Ramos (cell line): ENCODE data around the gene PTPN4.
"Not testable (repeated sequence)": the region's sequence is repeated elsewhere in the genome, so short reads cannot be mapped to it uniquely, and the experiment has no call there.

ENCODE experiments used
- in situ Hi-C: fragments of 300-500 bp; cut with MboI; formaldehyde crosslinking; loops from one replicate; pipeline ENCODE4 v1.14.3; 2022; ENCODE audit warnings: low sequenced_read_pairs; ENCODE audit not compliant: unreplicated experiment

Gene PTPN4

GRCh38 chr2:120001471-120001870 is 241.7 kb downstream of the PTPN4 start:
- in situ Hi-C loops = no loop called here

- in situ Hi-C loops = no loop called here
These were observed 244.5 kb downstream of the PTPN4 start for GRCh38 chr2:120004254-120004653.

GRCh38 chr2:120005834-120006521 is 246.3 kb downstream of the PTPN4 start:
- in situ Hi-C loops = no loop called here

GRCh38 chr2:120007851-120008250 is 248.1 kb downstream of the PTPN4 start:
- in situ Hi-C loops = no loop called here

- in situ Hi-C loops = no loop called here
These were observed 252.6 kb downstream of the PTPN4 start for GRCh38 chr2:120012363-120012762.

- in situ Hi-C loops = no loop called here
These were observed 253.3 kb downstream of the PTPN4 start, which contains the start of gene EPB41L5 for GRCh38 chr2:120012771-120013596. Gene EPB41L5 (plus strand): TSS chr2:120013077. CDS start chr2:120019085, 6,008 bp downstream.

- in situ Hi-C loops = no loop called here
These were observed 254.0 kb downstream of the PTPN4 start for GRCh38 chr2:120013597-120014223.

- in situ Hi-C loops = no loop called here
These were observed 254.7 kb downstream of the PTPN4 start for GRCh38 chr2:120014226-120014980.

- in situ Hi-C loops = no loop called here
These were observed 257.1 kb downstream of the PTPN4 start for GRCh38 chr2:120016800-120017199.

GRCh38 chr2:120017201-120017600 is 257.5 kb downstream of the PTPN4 start:
- in situ Hi-C loops = no loop called here

- in situ Hi-C loops = no loop called here
These were observed 258.8 kb downstream of the PTPN4 start for GRCh38 chr2:120018549-120018948.

- in situ Hi-C loops = no loop called here
These were observed 260.8 kb downstream of the PTPN4 start for GRCh38 chr2:120020554-120020953.

GRCh38 chr2:120022505-120022904 is 262.8 kb downstream of the PTPN4 start:
- in situ Hi-C loops = not testable (repeated sequence)

GRCh38 chr2:120026890-120027289 is 267.2 kb downstream of the PTPN4 start:
- in situ Hi-C loops = no loop called here

GRCh38 chr2:120028795-120029194 is 269.1 kb downstream of the PTPN4 start:
- in situ Hi-C loops = no loop called here

- in situ Hi-C loops = no loop called here
These were observed 270.2 kb downstream of the PTPN4 start for GRCh38 chr2:120029672-120030640.

- in situ Hi-C loops = no loop called here
These were observed 272.6 kb downstream of the PTPN4 start for GRCh38 chr2:120032297-120032696.
